Suprapubic skin (tissue), 4 donors: ENCODE data around the gene ENTPD2. TPM values are rescaled to one million over a fixed set of nuclear protein-coding genes. Genes with fewer than 3 reads are reported as not detected.

Experiments
- DNase-seq, 2 donors: peaks; one replicate each; pipeline ENCODE4 v3.0.0-alpha.2; 2019; ENCODE audit warnings: low spot score in 2 of 2
- H3K27ac ChIP-seq: fragments of 200-600 bp; sonication (generic); one replicate; pipeline ENCODE4 v1.5.1; 2019
- H3K27me3 ChIP-seq: fragments of 200-600 bp; sonication (generic); one replicate; pipeline ENCODE4 v1.5.1; 2019
- H3K36me3 ChIP-seq: fragments of 200-600 bp; sonication (generic); one replicate; pipeline ENCODE4 v1.5.1; 2019
- H3K4me1 ChIP-seq: fragments of 200-600 bp; sonication (generic); one replicate; pipeline ENCODE4 v1.5.1; 2019
- H3K4me3 ChIP-seq: fragments of 200-600 bp; sonication (generic); one replicate; pipeline ENCODE4 v1.5.1; 2019; ENCODE audit warnings: mild to moderate bottlenecking
- H3K9me3 ChIP-seq: fragments of 200-600 bp; sonication (generic); one replicate; pipeline ENCODE4 v1.5.1; 2019
- EP300 ChIP-seq: sonication (generic); formaldehyde crosslinking; IDR thresholded peaks from one replicate; pipeline ENCODE4 v1.6.1; 2017; ENCODE audit warnings: antibody characterized with exemption
- POLR2A ChIP-seq, 2 donors: fragments of 450-650 bp; IDR thresholded peaks; one replicate each; pipeline ENCODE4 v1.6.1; 2017; ENCODE audit warnings: antibody characterized with exemption in 2 of 2, mild to moderate bottlenecking in 2 of 2, moderate library complexity in 2 of 2
- POLR2AphosphoS5 ChIP-seq, 3 donors: sonication (generic); formaldehyde crosslinking; IDR thresholded peaks; one replicate each; pipeline ENCODE4 v1.6.1; 2017; ENCODE audit warnings: antibody characterized with exemption in 3 of 3
- WGBS: methylation state at CpG from one replicate; pipeline ENCODE4 v1.1.5; 2018; 5-methylcytosine and 5-hydroxymethylcytosine counted together
- total RNA-seq, 4 donors: library from RNA; depleted of rRNA; stranded (reverse); fragments of >200 nt; gene quantifications; one replicate each; pipeline ENCODE4 v1.1.0, GENCODE V29; 2016
- TF ChIP-seq, protein P1 (sequence below), 2 donors: fragments of 200-600 bp in 1 of 2; fragments of 450-650 bp in 1 of 2; sonication (generic) in 1 of 2; IDR thresholded peaks; one replicate each; pipeline ENCODE4 v1.5.1; 2016 to 2019; ENCODE audit warnings: antibody characterized with exemption in 2 of 2, mild to moderate bottlenecking in 1 of 2, moderate library complexity in 1 of 2

ENTPD2 gene
- total RNA-seq, 4 donors from 2014 or later, result 13.3 to 20.8 (median 16.7) TPM

DNA sequence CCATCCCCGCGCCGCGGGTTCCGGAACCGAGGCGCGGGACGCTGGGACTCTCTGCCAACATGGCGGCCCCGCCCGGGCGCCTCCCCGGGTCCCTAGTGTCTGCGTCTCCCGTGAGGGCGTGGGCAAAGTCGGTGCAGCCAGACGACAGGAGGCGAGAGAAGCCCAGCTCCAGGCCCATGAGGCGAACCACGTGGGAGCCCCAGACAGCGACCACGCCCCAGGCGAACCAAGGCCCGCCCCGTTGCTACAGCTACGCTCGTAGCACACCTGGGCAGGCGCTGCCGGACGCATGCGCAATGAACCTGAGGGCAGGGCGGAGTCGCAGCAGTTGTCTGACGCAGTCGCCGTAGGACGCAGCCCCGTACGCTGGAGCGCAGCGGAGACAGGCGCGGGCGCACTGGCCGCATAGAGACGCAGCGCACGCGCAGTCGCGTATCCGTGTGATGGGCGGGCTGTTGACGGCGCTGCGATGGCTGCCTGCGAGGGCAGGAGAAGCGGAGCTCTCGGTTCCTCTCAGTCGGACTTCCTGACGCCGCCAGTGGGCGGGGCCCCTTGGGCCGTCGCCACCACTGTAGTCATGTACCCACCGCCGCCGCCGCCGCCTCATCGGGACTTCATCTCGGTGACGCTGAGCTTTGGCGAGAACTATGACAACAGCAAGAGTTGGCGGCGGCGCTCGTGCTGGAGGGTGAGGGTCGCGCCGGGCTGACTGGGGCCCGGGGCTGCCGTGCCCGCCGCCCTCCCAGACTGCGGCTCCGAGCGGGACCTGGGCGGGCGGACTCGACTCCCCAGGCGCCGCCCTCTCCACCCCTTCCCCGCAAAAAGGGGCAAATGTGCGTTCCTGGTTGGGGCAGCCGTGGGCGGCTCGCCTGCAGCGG is 32.9 kb upstream of the ENTPD2 start, which contains the start of gene MAN1B1:
TSS of gene MAN1B1 (plus strand) at position 455 of the 878 bp plus-strand sequence. CDS start at position 470, 15 bp downstream.
- no peaks in the 10 kb centered on the region for H3K27me3 ChIP-seq
- TF ChIP-seq POLR2A (IDR thresholded peaks at IDR 0.05) (peak in 1 of 2 donors; percentile 37), POLR2AphosphoS5 (IDR thresholded peaks at IDR 0.05) (peak in 2 of 3 donors; percentile 7 to 88), EP300 (no peak)
- TF ChIP-seq, protein P1, sequence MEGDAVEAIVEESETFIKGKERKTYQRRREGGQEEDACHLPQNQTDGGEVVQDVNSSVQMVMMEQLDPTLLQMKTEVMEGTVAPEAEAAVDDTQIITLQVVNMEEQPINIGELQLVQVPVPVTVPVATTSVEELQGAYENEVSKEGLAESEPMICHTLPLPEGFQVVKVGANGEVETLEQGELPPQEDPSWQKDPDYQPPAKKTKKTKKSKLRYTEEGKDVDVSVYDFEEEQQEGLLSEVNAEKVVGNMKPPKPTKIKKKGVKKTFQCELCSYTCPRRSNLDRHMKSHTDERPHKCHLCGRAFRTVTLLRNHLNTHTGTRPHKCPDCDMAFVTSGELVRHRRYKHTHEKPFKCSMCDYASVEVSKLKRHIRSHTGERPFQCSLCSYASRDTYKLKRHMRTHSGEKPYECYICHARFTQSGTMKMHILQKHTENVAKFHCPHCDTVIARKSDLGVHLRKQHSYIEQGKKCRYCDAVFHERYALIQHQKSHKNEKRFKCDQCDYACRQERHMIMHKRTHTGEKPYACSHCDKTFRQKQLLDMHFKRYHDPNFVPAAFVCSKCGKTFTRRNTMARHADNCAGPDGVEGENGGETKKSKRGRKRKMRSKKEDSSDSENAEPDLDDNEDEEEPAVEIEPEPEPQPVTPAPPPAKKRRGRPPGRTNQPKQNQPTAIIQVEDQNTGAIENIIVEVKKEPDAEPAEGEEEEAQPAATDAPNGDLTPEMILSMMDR (IDR thresholded peaks at IDR 0.05), result no peak
- peaks cover 36% of the 10 kb centered on the region for H3K36me3 ChIP-seq
- peak within 1 kb of the TSS; percentile 96 for H3K27ac ChIP-seq
- no peaks in the 10 kb centered on the region for H3K9me3 ChIP-seq
- peaks cover 72% of the 10 kb centered on the region for H3K4me1 ChIP-seq
- peak; percentile 98 to 99 for DNase-seq
- H3K4me3 ChIP-seq, result peak within 1 kb of the TSS; percentile 83
- no CpG with 5 or more reads among the region's 101 CpGs for WGBS

DNA sequence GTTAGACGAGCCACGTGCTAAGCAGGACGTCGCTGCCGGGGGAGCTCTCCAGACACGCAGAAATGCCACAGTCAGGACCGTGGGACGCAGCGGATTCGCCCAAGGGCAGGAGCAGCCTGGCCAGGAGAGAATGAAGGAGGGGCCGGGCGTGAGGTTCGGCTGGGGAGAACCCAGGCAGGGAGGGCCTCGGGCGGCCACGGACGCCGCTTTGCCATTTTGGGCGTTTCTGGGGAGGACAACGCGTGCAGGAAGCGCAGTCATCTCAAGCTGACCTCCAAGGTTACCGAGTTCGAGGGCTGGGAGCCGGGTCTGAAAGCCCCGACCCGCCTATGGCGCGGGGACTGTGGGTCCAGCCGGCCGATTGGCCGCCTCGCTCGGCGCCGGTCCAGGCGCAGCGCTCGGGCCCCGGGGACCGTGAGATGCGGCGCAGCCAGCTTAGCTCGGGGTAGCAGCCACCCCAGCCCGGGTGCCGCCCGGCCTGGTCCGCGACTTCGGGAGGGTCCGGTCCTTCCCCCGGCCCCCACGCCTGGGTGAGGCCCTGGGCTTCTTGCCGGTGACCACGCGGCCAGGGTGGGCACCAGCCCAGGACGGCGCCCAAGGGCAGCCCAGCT is 32.2 kb upstream of the ENTPD2 start:
- Histone ChIP-seq H3K36me3 (peaks cover 32% of the 10 kb centered on the region), H3K4me1 (peaks cover 72% of the 10 kb centered on the region), H3K27ac (peak overlapping the region; percentile 96), H3K4me3 (peak overlapping the region; percentile 83), H3K9me3 (no peaks in the 10 kb centered on the region), H3K27me3 (no peaks in the 10 kb centered on the region)
- DNase-seq, result peak; percentile 85 to 86
- WGBS, result 0% methylated on average over 11 of the region's 58 CpGs
- TF ChIP-seq, protein P1 (IDR thresholded peaks at IDR 0.05), result no peak
- no peak for TF ChIP-seq EP300
- no peak for TF ChIP-seq POLR2A (IDR thresholded peaks at IDR 0.05)
- TF ChIP-seq POLR2AphosphoS5 (IDR thresholded peaks at IDR 0.05), result no peak

DNA sequence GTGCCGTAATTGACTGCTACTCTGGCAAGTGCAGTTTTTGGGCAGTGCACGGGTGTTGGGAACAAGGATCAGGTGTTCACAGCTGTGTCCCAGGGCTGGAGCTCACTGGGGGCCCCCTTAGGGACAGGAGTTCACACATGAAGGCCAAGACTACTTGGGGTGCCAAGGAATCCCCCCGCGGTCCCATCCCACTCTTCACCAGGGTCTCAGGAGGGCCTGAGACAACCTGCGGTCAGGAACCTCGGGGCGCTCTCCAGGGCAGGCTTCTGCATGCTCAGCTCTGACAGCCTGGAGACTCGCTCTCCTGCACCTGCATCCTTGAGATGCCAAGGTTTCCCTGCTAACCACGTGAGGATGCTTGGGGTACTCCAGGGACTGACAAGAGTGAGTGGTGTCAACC is 30.7 kb upstream of the ENTPD2 start:
- peak overlapping the region; percentile 96 for H3K27ac ChIP-seq

DNA sequence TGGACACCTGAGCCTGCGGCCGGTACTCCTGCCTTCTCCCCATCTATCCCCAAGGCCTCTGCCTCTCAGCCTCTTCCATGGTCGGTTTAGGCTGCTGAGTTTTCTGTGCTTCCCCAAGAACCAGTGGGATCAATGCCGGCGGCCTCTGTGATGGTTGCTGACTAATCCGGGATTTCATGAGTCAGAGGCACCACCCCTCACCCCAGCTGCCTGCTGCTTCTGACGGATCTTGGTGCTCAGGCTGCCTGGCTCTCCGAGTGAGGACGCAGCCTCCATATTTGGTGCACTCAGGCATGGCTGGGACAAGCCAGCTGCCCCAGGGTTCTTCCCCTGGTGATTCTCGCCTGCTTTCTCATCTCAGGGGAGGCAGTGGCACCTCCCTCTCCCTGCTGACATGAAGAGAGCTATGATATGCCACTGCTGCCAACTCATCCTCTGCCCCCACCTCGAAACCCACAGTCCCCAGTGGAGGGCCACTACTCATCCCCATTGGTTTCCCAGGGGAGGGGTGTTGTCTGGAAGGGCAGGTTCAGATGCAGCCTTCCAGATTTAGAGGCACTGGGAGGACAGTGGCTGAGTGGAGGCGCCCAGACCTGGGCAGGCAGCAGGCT is 29.6 kb upstream of the ENTPD2 start:
- no peaks in the 10 kb centered on the region for H3K9me3 ChIP-seq
- 47% methylated on average over 7 of the region's 12 CpGs for WGBS
- peak overlapping the region; percentile 96 for H3K27ac ChIP-seq
- H3K36me3 ChIP-seq, result peaks cover 34% of the 10 kb centered on the region
- no peaks in the 10 kb centered on the region for H3K27me3 ChIP-seq
- H3K4me1 ChIP-seq, result peaks cover 69% of the 10 kb centered on the region
- peak in 1 of 2 donors; percentile 85 for DNase-seq
- no peak overlapping the region for H3K4me3 ChIP-seq
- TF ChIP-seq, protein P1 (IDR thresholded peaks at IDR 0.05), result no peak
- TF ChIP-seq POLR2AphosphoS5 (IDR thresholded peaks at IDR 0.05) (no peak), POLR2A (IDR thresholded peaks at IDR 0.05) (no peak), EP300 (no peak)

More for the DNA sequence above, 30.7 kb upstream of the ENTPD2 start:
- Histone ChIP-seq H3K36me3 (peaks cover 35% of the 10 kb centered on the region), H3K4me3 (no peak overlapping the region), H3K4me1 (peaks cover 69% of the 10 kb centered on the region), H3K27me3 (no peaks in the 10 kb centered on the region), H3K9me3 (no peaks in the 10 kb centered on the region)
- no peak for DNase-seq
- TF ChIP-seq, protein P1 (IDR thresholded peaks at IDR 0.05), result no peak
- TF ChIP-seq POLR2AphosphoS5 (IDR thresholded peaks at IDR 0.05) (no peak), EP300 (no peak), POLR2A (IDR thresholded peaks at IDR 0.05) (no peak)
- 24% methylated on average over 8 of the region's 9 CpGs for WGBS
